GM12872 (cell line): ENCODE data around the gene IQGAP1.

Experiments used
- CTCF ChIP-seq: IDR thresholded peaks from 3 replicates; pipeline ENCODE4 v1.5.1; 2011; ENCODE audit warnings: low read depth, mild to moderate bottlenecking, low read length, moderate library complexity; ENCODE audit not compliant: insufficient read depth

IQGAP1 gene

DNA sequence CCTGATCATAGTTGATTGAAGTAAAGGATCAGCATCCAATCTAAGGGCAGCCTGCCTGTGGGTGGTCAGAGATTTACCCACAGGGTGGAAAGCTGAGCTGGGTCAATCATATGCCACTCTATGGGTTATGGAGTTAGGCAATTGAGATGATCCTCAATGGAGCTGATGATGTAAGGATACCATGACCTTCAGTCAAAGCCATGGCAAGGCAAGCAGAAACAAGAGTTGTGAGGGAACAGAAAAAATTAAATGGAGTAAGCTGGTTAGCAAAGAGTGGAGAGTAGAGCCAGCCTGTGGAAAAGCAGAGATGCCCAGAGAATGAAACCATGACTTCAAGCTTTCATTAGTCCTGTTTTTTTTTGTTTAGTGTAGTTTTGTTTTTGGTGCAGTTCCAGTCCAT, 5.7 kb upstream of the IQGAP1 start:
- no peak for TF ChIP-seq CTCF

DNA sequence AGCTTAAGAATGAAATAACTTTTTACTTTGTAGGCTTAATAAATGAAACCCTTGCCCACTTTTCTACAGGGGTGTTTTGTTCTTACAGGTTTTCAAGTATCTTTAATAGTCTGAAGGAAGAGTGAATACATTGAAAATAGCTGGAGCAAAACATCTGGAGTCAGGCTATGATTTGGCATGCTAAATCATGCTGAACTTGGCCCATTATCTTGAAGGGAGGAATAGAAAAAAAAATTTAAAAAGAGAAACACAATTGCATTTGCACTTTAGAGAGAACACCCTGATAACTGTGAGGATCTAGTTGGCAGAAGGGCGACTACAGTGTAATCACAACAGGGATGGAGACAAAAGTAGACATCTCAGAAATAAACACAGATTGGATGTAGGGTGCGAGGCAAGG, 1.8 kb upstream of the IQGAP1 start:
- TF ChIP-seq CTCF: no peak

DNA sequence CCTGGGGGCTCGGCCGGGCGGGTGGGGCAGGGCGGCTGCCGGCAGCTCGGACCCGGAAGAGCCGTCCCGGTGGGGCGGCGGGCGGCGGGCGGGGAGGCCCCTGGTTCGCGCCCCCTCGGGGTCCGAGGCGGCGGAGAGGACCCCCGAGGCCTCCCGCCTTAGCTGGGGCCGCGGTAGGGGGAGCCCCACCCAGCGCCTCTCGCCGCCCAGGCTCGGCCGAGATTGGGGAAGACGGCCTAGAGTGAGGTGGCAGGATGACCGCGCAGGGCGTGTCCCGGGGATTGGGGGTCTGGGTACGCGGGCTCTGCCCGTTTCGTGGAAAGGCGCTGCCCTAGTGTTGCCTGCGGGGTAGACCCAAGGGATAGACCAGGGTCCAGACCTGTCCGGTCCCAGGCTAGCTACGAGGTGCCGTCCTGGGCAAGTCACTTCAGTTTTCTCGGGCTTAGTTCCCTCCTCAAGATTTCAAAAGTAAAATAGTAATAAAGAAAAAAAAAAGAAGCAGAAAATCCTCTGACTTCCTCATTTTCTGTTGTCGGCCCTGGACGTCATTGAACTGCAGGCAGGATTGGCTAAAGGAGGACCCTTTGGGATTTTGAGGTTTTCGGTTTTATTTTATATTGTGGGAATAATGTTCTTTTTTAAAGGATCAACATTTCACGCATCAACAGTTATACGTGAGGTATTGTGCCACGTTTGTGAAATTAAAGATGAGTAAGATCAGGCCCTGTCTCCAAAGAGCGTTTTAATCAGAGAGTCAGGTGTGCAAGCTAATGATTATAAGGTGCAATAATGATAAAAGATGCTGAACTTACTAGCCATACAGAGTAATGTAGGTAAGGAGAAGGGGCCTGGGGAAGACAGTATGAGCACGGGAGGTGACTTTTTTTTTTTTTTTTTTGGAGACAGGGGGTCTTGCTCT, 679 bp downstream of the IQGAP1 start:
- TF ChIP-seq CTCF: no peak

GRCh38 chr15:90389513-90389912, 1.5 kb downstream of the IQGAP1 start:
- no peak for TF ChIP-seq CTCF

DNA sequence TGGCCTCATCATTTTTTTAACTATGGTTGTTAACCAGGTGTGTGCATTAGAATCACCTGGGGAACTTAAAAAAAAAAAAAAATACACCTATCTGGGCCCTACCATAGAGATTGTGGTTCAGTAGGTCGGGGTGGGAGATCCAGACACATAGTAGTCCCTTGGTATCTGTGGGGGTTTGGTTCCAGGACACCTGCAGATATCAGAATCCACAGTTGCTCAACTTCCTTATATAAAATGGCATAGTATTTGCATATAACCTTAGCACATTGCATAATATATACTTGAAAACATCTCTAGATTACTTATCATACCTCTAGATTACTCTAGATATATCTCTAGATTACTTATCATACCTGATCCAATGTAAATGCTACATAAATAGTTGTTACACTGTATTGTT, 5.0 kb downstream of the IQGAP1 start:
- no peak for TF ChIP-seq CTCF

DNA sequence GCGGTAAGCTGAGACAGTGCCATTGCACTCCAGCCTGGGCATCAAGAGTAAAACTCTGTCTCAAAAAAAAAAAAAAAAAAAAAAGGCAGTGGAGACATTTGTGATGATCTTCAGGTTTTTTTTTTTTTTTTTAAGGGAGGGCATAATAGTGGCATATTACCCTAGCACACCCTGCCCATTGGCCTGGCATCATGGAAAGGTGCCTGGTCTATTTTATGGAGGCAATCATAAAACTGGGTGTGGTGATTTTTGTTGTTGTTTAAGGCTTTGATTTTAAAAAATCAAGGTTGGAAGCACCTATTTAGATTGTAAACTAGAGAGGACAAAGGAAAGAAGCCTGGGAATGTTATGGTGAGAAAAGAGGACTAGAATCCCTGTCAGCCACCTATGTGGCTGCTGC, 6.0 kb downstream of the IQGAP1 start:
- no peak for TF ChIP-seq CTCF

GRCh38 chr15:90394748-90395442, 6.9 kb downstream of the IQGAP1 start:
- no peak for TF ChIP-seq CTCF
